ENCODE data around the gene PDE11A.

DNA sequence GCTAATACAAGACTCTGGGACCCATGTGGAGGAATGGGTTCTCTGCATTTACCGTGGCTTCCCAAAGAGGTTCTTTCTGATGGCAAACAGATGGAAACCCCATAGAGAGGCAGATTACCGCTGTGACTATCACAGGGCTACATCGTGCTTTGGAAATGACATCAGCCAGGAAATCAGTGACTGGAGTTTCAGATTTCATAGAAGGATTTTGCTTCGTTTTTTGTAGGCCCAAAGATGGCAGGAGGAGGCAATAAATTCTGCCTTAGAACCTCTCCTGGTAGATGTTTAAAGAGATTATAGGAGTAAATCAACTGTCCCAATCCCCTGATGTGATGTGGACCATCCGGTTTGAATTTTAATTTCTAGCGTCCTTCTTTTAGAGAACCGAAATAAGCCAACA lies 465.9 kb downstream of the PDE11A start:
- TF ChIP-seq, protein P1, sequence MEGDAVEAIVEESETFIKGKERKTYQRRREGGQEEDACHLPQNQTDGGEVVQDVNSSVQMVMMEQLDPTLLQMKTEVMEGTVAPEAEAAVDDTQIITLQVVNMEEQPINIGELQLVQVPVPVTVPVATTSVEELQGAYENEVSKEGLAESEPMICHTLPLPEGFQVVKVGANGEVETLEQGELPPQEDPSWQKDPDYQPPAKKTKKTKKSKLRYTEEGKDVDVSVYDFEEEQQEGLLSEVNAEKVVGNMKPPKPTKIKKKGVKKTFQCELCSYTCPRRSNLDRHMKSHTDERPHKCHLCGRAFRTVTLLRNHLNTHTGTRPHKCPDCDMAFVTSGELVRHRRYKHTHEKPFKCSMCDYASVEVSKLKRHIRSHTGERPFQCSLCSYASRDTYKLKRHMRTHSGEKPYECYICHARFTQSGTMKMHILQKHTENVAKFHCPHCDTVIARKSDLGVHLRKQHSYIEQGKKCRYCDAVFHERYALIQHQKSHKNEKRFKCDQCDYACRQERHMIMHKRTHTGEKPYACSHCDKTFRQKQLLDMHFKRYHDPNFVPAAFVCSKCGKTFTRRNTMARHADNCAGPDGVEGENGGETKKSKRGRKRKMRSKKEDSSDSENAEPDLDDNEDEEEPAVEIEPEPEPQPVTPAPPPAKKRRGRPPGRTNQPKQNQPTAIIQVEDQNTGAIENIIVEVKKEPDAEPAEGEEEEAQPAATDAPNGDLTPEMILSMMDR (conservative IDR thresholded peaks at IDR 0.05; ENCODE audit: low read depth in 2 of 2), result no peak
- TF ChIP-seq CREB1 (CRISPR knock-in tag; IDR thresholded peaks at IDR 0.05; ENCODE audit: low read depth) (no peak), EZH2phosphoT487 (IDR thresholded peaks at IDR 0.05; ENCODE audit: unreplicated experiment) (no peak), EZH2 (IDR thresholded peaks at IDR 0.05; ENCODE audit: low read depth, unreplicated experiment) (no peak), POLR2AphosphoS5 (IDR thresholded peaks at IDR 0.05; ENCODE audit: low read depth) (no peak)
- TF ChIP-seq, protein P2, sequence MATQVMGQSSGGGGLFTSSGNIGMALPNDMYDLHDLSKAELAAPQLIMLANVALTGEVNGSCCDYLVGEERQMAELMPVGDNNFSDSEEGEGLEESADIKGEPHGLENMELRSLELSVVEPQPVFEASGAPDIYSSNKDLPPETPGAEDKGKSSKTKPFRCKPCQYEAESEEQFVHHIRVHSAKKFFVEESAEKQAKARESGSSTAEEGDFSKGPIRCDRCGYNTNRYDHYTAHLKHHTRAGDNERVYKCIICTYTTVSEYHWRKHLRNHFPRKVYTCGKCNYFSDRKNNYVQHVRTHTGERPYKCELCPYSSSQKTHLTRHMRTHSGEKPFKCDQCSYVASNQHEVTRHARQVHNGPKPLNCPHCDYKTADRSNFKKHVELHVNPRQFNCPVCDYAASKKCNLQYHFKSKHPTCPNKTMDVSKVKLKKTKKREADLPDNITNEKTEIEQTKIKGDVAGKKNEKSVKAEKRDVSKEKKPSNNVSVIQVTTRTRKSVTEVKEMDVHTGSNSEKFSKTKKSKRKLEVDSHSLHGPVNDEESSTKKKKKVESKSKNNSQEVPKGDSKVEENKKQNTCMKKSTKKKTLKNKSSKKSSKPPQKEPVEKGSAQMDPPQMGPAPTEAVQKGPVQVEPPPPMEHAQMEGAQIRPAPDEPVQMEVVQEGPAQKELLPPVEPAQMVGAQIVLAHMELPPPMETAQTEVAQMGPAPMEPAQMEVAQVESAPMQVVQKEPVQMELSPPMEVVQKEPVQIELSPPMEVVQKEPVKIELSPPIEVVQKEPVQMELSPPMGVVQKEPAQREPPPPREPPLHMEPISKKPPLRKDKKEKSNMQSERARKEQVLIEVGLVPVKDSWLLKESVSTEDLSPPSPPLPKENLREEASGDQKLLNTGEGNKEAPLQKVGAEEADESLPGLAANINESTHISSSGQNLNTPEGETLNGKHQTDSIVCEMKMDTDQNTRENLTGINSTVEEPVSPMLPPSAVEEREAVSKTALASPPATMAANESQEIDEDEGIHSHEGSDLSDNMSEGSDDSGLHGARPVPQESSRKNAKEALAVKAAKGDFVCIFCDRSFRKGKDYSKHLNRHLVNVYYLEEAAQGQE (IDR thresholded peaks at IDR 0.05; ENCODE audit: unreplicated experiment), result no peak
- TF ChIP-seq, protein P3, sequence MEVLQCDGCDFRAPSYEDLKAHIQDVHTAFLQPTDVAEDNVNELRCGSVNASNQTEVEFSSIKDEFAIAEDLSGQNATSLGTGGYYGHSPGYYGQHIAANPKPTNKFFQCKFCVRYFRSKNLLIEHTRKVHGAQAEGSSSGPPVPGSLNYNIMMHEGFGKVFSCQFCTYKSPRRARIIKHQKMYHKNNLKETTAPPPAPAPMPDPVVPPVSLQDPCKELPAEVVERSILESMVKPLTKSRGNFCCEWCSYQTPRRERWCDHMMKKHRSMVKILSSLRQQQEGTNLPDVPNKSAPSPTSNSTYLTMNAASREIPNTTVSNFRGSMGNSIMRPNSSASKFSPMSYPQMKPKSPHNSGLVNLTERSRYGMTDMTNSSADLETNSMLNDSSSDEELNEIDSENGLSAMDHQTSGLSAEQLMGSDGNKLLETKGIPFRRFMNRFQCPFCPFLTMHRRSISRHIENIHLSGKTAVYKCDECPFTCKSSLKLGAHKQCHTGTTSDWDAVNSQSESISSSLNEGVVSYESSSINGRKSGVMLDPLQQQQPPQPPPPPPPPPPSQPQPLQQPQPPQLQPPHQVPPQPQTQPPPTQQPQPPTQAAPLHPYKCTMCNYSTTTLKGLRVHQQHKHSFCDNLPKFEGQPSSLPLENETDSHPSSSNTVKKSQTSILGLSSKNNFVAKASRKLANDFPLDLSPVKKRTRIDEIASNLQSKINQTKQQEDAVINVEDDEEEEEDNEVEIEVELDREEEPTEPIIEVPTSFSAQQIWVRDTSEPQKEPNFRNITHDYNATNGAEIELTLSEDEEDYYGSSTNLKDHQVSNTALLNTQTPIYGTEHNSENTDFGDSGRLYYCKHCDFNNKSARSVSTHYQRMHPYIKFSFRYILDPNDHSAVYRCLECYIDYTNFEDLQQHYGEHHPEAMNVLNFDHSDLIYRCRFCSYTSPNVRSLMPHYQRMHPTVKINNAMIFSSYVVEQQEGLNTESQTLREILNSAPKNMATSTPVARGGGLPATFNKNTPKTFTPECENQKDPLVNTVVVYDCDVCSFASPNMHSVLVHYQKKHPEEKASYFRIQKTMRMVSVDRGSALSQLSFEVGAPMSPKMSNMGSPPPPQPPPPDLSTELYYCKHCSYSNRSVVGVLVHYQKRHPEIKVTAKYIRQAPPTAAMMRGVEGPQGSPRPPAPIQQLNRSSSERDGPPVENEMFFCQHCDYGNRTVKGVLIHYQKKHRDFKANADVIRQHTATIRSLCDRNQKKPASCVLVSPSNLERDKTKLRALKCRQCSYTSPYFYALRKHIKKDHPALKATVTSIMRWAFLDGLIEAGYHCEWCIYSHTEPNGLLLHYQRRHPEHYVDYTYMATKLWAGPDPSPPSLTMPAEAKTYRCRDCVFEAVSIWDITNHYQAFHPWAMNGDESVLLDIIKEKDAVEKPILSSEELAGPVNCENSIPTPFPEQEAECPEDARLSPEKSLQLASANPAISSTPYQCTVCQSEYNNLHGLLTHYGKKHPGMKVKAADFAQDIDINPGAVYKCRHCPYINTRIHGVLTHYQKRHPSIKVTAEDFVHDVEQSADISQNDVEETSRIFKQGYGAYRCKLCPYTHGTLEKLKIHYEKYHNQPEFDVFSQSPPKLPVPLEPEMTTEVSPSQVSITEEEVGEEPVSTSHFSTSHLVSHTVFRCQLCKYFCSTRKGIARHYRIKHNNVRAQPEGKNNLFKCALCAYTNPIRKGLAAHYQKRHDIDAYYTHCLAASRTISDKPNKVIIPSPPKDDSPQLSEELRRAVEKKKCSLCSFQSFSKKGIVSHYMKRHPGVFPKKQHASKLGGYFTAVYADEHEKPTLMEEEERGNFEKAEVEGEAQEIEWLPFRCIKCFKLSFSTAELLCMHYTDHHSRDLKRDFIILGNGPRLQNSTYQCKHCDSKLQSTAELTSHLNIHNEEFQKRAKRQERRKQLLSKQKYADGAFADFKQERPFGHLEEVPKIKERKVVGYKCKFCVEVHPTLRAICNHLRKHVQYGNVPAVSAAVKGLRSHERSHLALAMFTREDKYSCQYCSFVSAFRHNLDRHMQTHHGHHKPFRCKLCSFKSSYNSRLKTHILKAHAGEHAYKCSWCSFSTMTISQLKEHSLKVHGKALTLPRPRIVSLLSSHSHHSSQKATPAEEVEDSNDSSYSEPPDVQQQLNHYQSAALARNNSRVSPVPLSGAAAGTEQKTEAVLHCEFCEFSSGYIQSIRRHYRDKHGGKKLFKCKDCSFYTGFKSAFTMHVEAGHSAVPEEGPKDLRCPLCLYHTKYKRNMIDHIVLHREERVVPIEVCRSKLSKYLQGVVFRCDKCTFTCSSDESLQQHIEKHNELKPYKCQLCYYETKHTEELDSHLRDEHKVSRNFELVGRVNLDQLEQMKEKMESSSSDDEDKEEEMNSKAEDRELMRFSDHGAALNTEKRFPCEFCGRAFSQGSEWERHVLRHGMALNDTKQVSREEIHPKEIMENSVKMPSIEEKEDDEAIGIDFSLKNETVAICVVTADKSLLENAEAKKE (CRISPR knock-in tag; IDR thresholded peaks at IDR 0.05), result no peak
